Activated T-cell treated with anti-CD3 and anti-CD28 coated beads for 24 hours (primary cell): ENCODE measurements around the gene FLACC1.
"Not testable (repeated sequence)": the region's sequence is repeated elsewhere in the genome, so short reads cannot be mapped to it uniquely, and the experiment has no call there.

Source experiments
- DNase-seq: peaks from one replicate; pipeline ENCODE4 v3.0.0-alpha.2; 2020; ENCODE audit warnings: low read depth

The FLACC1 gene

DNA sequence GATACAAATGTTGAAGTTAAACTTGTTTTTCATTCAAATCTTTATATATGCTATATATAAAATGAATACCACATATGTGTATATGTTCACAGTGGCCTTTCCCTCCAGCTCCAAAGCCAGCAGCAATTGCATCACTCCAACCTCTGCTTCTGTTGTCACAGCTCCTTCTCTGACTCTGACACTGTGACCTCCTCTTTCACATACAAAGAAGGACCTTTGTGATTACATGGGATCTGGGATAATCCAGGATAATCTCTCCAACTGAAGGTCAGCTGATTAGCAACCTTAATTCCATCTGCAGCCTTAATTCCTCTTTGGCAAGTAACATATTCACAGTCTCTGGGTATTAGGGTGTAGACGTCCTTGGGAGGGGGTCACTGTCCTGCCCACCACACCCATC is 8.4 kb downstream of the FLACC1 start:
- no peak for DNase-seq

DNA sequence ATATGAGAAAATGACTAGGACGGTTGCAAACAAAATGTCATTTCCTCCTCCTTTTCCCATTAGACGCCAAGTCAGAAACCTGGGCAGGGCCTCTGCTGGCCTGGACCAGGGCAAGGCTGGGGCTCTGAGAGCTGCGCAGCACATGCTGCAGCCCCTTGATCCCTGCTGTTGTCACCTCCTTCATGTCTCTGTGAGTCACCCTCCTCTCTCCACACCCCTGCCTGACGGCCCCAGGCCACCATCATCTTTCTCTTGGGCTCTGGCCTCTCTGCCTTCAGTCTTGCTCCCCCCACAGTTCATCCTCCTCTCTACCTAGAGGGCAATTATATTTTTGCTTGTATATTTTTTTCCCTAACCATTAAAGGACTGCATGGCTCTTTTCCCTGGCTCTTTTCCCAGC is 10.0 kb downstream of the FLACC1 start:
- no peak for DNase-seq

DNA sequence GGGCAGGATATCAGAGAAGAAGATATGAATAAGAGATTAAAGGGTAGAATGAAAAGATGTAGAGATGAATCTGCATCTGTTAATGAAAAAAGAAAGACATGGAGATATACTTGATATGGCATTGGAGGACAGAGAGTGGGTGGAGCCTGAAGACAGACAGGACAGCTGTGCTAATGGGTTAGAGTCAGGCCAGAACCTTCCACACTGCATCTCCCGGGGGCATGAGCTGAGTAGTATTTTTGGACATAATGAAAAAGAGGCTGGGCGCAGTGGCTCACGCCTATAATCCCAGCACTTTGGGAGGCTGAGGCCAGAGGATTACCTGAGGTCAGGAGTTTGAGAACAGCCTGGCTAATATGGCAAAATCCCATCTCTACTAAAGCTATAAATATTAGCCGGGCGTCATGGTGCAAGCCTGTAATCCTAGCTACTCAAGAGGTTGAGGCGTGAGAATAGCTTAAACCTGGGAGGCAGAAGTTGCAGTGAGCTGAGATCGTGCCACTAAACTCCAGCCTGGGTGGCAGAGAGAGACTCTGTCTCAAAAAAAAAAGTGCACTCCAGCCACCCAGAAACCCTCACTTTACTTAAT is 11.4 kb downstream of the FLACC1 start:
- DNase-seq = no peak

DNA sequence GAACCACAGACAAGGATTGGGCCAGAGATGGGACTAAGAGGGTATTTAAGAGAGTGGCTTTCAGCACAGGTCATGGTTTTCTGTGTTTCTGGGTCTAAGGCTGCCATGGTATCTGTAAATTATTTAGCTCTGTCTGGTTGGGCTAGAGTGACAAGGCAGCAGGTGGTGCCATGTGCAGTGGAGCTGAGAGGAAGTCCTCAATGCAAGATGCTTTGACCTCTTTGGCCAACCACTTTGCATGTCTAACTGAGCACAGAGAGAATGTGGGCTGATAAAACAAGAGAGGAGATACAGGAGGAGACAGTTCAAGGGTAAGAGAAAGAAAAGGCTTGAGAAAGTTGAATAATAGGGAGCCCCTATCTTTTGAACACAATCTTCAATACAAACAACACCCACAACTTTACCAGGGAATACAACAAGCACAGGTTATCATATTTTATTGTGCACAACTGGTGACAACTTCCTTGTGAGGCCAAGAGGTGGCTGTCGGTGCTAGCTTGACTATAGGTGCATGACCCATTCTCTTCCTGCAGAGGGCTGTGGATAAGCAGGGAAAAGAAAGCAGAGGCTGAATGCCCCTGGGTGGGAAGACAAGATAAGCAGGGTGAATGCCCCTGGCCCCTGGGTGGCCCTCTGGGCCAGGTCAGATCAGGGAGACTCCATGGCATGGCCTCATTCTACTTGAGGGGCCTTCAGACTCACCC is 12.3 kb downstream of the FLACC1 start:
- DNase-seq = no peak

DNA sequence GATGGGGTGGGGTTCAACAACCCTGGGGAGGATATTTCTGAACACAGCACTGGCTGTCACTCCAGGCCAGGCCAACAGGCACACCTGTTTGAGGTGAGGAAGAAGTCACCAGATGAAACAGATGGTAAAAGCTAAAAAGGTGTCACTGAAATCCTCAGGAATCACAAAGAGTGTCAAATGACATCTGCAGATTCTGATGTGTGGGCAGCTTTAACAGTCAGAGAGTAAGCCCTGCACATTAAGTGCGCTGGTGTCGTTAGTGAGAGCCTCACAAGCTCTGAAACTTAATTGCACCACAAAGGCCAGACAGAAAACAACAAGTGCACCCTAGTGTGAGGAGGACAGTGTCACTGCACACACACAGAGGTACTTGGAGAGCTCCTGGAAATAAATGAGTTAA is 13.6 kb downstream of the FLACC1 start:
- DNase-seq = no peak

DNA sequence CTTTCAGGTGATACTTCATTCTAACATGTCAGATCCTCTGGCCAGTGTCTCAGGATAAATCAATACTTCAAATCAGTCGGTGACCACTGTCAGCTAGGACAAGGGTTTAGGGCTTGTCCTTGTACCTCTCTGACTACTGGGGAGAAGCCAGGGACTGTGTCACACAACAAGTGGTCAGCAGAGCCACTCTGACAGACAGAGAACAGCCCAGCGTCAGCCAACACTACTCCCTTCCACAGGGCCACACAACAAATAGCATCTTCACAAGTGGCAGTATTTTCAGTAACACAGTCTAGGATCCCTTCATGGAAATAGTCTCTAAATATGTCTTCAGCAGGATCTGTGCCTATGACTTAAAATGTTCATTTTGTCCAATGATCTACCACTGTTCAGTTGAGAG is 14.2 kb downstream of the FLACC1 start:
- no peak for DNase-seq

DNA sequence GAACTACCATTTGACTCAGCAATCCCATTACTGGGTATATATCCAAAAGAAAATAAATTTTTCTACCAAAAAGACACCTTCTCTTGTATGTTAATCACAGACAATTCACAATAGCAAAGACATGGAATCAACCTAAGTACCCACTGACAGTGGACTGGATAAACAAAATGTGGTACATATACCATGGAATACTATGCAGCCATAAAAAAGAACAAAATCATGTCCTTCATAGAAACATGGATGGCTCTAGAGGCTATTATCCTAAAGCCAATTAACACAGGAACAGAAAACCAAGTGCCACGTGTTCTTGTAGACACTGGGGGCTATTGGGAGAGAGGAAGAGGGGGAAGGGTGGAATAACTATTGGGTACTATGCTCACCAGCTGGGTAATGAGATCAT is 27.7 kb downstream of the FLACC1 start:
- no peak for DNase-seq

DNA sequence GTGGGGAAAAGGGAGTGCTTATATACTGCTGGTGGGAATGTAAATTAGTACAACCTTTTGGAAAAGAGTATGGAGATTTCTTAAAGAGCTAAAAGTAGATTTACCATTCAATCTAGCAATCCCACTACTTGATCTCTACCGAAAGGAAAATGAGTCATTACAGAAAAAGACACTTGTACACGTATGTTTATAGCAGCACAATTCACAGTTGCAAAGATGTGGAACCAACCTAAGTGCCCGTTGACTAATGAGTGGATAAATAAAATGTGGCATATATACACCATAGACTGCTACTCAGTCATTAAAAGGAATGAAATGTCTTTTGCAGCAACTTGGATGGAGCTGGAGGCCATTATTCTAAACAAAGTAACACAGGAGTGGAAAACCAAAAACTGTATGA is 29.5 kb downstream of the FLACC1 start:
- no peak for DNase-seq

DNA sequence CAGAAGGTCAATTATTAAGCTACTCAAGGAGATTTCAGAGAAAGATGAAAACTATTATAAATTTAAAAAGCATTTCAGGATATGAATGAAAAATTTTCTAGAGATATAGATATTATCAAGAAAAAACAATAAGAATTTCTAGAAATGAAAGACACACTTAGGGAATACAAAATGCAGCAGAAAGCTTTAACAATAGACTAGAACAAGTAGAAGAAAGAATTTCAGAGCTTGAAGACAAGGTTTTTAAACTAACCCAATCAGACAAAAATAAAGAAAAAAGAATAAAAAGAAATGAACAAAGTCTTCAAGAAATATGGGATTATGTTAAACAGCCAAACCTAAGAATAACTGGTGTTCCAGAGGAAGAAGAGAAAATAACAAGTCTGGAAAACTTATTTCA is 34.4 kb downstream of the FLACC1 start:
- DNase-seq = no peak

DNA sequence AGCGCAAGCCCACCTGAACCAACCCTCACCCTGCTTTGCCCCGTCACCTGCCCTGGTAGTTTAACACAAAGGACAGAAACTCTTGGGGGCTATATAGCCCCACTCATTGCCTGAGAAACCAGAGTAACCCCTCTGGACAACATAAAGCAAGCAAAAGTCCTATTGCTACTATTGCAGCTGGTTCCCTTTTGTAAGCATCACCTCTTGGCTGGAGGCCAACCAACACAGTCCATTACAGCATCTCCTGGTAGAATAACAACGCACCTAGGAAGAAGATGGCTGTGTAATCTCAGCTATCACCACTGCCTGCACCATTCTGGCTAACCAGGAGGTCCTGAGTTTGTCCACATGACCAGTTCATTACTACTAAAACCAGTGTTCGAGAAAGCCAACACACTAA is 36.4 kb downstream of the FLACC1 start:
- DNase-seq = no peak

DNA sequence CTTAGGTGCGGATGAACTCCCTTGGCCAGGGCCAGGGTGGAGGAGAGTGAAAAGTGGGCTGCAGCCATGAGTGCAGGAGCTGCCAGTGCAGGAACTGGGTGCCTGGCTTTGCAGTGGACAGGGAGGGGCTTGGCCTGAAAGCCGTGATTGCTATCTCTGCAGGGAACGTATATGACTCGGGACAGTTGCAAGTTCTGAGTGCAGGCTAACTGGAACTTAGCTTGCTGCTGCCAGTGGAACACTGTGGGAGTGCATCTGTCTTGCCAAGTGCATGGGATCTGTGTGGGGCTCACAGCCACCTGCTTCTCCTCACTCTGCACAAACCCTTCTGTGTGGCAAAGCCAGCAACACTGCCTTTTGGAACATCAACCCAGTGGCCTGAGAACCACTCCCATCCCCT is 36.9 kb downstream of the FLACC1 start:
- DNase-seq = no peak

DNA sequence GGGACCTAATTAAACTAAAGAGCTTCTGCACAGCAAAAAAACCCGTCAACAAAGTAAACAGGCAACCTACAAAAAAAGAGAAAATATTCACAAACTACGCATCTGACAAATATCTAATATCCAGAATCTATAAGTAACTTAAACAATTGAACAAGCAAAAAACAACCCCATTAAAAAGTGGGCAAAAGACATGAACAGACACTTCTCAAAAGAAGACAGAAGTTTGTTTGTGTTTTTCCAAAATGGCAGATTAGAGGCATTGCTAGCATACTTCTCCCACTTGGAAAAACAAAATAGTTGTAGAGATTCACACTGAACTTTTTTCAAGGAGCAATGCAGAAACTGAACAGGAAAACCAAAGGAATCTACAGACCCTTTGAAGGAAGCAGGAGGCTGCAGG is 37.6 kb downstream of the FLACC1 start:
- DNase-seq = no peak

DNA sequence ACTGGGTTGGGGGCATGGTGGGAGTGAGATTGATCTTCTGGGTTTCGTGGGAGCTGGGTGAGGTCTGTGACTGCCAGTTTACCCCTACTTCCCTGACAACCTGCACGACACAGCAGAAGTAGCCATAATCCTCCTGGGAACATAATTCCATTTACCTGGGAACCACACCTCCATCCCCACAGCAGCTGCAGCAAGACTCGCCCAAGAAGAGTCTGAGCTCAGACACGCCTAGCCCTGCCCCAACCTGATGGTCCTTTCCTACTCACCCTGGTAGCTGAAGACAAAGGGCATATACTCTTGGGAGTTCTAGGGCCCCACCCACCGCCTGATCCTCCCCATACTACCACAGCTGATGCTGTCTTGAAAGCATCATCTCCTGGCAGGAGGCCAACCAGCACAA is 43.8 kb downstream of the FLACC1 start:
- no peak for DNase-seq

DNA sequence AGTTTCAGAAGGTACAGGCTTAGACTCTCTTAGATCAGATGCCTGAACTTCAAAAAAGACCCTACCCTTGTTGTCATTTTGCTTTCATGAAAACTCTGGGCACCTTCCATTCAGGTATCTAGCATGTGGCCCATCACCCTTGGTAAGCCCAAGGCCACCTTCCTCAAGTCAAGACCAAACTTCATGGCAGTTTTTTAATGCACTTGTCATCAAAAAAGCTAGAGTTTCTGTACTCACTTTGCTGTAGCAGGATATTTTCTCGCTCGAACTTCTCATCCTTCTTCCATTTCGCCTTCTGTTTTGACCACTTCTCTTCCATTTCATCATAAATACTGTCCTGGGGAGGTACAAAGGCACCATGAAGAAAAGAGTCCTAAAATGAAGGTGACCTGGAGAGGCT is 48.2 kb downstream of the FLACC1 start:
- no peak for DNase-seq

DNA sequence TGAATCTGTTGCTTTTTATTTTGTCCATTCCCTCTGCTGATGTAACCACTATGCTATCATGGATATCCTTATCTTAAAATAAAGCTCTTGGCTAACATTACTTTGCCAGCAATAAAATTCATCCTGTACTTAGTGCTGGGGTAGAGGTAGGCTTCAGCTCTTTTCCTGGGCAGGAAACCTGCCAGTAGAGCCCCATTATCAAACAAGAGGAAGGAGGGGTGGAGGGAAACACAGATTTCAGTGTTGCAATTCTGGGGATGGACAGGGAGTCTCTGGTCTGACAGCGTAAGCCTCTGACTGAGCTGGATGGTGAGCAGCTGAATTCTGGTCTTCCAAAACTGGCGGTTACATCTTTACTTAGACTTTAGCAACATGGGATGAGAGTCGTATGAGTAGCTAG is 49.3 kb downstream of the FLACC1 start:
- no peak for DNase-seq

DNA sequence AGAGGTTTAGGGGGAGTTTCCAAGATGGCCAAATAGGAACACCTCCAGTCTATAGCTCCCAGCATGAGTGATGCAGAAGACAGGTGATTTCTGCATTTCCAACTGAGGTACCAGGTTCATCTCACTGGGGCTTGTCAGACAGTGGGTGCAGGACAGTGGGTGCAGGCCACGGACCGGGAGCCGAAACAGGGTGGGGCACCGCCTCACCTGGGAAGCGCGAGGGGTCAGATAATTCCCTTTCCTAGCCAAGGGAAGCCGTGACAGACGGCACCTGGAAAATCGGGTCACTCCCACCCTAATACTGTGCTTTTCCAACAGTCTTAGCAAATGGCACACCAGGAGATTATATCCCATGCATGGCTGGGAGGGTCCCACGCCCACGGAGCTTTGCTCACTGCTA is 57.2 kb downstream of the FLACC1 start:
- DNase-seq = not testable (repeated sequence)

DNA sequence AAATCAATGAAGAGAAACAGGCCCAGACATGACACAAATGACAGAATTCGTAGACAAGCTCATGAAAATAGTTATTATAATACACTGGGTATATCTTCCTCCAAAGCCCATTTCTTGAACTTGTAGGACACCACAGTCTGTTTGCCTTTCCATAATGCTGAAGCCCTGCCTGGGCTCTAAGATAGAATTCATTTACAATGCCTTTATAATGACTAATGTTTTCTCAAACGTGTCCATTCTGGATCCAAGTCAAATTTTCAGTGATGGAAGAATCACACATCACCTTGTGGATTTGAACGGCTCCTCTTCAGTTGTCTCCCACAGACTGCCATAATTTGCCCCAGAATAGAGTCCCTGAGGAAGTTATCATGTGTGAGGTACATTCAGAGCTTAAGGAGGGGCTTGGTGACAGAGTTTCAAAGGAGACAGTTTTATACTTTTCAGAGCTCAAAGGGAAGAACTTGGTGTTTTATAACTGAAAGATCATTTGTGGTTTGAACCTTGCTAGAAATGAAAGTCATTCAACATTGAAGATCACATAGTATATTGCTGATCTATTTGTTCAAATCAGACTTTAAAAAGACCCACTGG is 58.6 kb downstream of the FLACC1 start:
- DNase-seq = no peak

DNA sequence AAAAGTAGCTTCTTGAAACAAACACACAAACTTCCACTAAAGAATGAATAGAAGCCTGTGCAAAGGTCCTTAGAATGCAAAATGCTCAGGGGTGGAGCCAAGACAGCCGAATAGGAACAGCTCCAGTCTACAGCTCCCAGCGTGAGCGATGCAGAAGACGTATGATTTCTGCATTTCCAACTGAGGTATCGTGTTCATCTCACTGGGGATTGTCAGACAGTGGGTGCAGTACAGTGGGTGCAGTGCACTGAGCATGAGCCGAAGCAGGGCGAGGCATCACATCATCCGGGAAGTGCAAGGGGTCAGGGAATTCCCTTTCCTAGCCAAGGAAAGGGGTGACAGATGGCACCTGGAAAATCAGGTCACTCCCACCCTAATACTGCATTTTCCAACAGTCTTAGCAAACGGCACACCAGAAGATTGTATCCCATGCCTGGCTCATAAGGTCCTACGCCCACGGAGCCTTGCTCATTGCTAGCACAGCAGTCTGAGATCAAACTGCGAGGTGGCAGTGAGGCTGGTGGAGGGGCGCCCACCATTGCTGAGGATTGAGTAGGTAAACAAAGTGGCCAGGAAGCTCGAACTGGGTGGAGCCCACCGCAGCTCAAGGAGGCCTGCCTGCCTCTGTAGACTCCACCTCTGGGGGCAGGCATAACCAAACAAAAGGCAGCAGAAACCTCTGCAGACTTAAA is 66.5 kb downstream of the FLACC1 start:
- DNase-seq = not testable (repeated sequence)

DNA sequence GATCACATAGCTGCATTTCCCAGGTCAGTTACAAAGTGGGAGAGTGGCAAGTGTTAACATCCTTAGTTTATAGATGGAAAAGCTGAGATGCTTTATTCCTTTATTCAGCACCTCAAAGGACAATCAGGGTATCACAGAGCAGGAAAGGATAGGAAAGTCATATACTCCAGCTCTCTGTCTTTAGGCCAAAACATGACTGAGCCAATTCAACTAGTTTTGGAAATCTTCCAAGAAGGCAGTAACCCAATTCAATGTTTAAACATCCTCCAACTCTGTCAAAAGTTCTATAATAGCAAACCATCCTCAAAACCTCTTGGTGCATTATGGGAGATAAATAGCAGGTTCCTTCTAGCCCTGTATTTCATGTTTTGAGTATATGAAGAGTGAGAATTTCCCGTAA is 71.6 kb downstream of the FLACC1 start:
- no peak for DNase-seq

DNA sequence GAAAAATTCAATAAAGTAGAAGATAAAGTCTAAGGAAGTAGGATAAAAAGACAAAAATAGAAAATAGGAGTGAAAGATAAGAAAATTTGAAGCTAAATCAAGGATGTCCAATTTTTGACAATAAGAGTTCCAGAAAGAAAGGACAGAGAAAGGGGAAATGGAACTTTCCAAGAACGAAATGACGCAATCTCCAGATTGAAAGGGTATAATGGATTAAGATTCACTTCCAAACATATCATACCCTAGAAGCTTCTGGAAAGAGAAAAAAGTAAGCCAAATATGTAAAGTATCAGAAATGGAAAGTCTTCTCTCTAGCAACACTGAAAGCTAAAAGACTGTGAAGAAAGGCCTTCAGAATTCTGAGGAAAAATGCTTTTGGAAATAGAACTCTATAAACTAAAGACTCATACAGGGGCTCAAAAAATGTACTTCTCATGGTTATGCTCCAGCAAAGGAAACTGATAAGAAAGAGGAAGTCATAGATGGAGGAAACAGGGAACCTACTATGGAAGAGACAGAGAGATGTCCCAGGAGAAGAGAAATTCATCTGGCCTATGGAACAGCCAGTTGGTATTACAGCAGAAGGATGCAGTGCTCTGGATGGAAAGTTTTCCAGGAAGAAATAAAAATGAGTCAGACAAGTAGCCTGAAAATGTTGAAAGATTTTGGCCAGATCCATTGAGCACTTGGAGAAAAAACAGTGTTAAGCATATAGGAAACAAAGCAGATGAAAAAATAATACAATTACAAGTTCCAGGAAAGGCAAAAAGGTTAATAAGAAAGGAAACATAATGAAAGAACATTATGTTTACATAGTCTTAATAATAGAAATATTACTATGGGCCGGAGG is 76.7 kb downstream of the FLACC1 start:
- no peak for DNase-seq

DNA sequence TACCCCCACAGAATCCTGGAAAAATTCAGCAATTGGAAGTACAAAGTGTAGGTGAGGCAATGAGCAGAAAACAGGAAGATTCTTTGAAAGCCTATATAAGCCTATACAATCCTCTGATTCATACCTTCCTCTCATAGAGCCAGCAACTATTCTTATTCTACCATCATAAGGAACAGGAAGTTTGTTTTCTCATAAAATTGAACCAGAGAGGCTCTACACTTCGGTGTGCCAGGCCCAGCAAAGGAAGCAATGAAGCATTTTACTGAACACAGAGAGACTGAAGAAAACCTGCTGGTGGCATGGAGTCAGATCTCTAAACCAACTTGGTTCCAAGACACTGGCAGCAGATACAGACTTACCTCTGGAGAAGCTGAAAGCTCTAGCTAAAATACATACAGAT is 78.1 kb downstream of the FLACC1 start:
- DNase-seq = no peak

DNA sequence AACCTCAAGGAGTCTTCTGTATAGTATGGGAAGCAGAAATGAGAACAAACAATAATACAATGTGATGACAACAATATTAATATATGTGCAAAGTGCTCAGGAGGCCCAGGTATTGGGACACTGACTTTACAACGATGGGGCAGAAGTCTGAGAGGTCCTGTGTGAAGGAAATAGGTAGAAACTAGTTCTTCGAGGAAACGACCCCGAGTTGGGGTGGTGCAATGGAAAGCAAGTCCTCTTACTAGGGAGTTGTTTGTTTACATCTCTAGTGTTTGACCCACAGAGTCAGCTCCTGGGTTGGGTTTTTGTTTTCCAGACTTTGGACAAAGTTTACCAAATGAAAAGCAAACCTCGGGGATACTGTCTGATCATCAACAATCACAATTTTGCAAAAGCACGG is 80.6 kb downstream of the FLACC1 start:
- no peak for DNase-seq
